ENCODE results near the gene PRICKLE2.
A peak's percentile ranks its signal among the peaks of the same experiment; 100 is the strongest.

PRICKLE2 gene

GRCh38 chr3:64179860-64180259, 45.4 kb downstream of the PRICKLE2 start:
- H3K4me3 ChIP-seq (ENCODE audit: low read depth, low read length) = no peak overlapping the region
- H3K27me3 ChIP-seq (replicated peaks) = no peaks in the 10 kb centered on the region
- no peak for TF ChIP-seq CTCF (IDR thresholded peaks at IDR 0.05; ENCODE audit: low read depth, low read length, missing control alignments)
- DNase-seq = no peak
- no peak overlapping the region for H3K27ac ChIP-seq
- H3K36me3 ChIP-seq (replicated peaks) = no peaks in the 10 kb centered on the region
- in situ Hi-C loops (cut with HindIII; ENCODE audit: low pct_ligation_motif_present, low sequenced_read_pairs) = no loop called here

- no peak for DNase-seq
- no peak for TF ChIP-seq CTCF (IDR thresholded peaks at IDR 0.05; ENCODE audit: low read depth, low read length, missing control alignments)
- H3K4me3 ChIP-seq (ENCODE audit: low read depth, low read length) = no peak overlapping the region
- no peaks in the 10 kb centered on the region for H3K36me3 ChIP-seq (replicated peaks)
- no peaks in the 10 kb centered on the region for H3K27me3 ChIP-seq (replicated peaks)
- H3K27ac ChIP-seq = no peak overlapping the region
- in situ Hi-C loops (cut with HindIII; ENCODE audit: low pct_ligation_motif_present, low sequenced_read_pairs) = no loop called here
Observed at GRCh38 chr3:64179249-64179648, 46.0 kb downstream of the PRICKLE2 start.

- Histone ChIP-seq H3K36me3 (replicated peaks) (no peaks in the 10 kb centered on the region), H3K27me3 (replicated peaks) (no peaks in the 10 kb centered on the region), H3K27ac (no peak overlapping the region), H3K4me3 (ENCODE audit: low read depth, low read length) (no peak overlapping the region)
- no peak for DNase-seq
- no peak for TF ChIP-seq CTCF (IDR thresholded peaks at IDR 0.05; ENCODE audit: low read depth, low read length, missing control alignments)
- in situ Hi-C loops (cut with HindIII; ENCODE audit: low pct_ligation_motif_present, low sequenced_read_pairs) = no loop called here
Observed at GRCh38 chr3:64178419-64178818, 46.8 kb downstream of the PRICKLE2 start.

- DNase-seq = no peak
- H3K27me3 ChIP-seq (replicated peaks) = no peaks in the 10 kb centered on the region
- no peaks in the 10 kb centered on the region for H3K36me3 ChIP-seq (replicated peaks)
- in situ Hi-C loops (cut with HindIII; ENCODE audit: low pct_ligation_motif_present, low sequenced_read_pairs) = no loop called here
- H3K27ac ChIP-seq = peak overlapping the region; percentile 68
- TF ChIP-seq CTCF (IDR thresholded peaks at IDR 0.05; ENCODE audit: low read depth, low read length, missing control alignments) = no peak
- H3K4me3 ChIP-seq (ENCODE audit: low read depth, low read length) = no peak overlapping the region
Observed at GRCh38 chr3:64176461-64176996, 48.7 kb downstream of the PRICKLE2 start.

- TF ChIP-seq CTCF (IDR thresholded peaks at IDR 0.05; ENCODE audit: low read depth, low read length, missing control alignments) = no peak
- Histone ChIP-seq H3K4me3 (ENCODE audit: low read depth, low read length) (no peak overlapping the region), H3K27me3 (replicated peaks) (no peaks in the 10 kb centered on the region), H3K36me3 (replicated peaks) (no peaks in the 10 kb centered on the region), H3K27ac (no peak overlapping the region)
- in situ Hi-C loops (cut with HindIII; ENCODE audit: low pct_ligation_motif_present, low sequenced_read_pairs) = no loop called here
- DNase-seq = no peak
Observed at GRCh38 chr3:64174328-64174727, 50.9 kb downstream of the PRICKLE2 start.

- in situ Hi-C loops (cut with HindIII; ENCODE audit: low pct_ligation_motif_present, low sequenced_read_pairs) = no loop called here
- no peak overlapping the region for H3K27ac ChIP-seq
- no peaks in the 10 kb centered on the region for H3K27me3 ChIP-seq (replicated peaks)
- no peak for TF ChIP-seq CTCF (IDR thresholded peaks at IDR 0.05; ENCODE audit: low read depth, low read length, missing control alignments)
- H3K36me3 ChIP-seq (replicated peaks) = no peaks in the 10 kb centered on the region
- no peak for DNase-seq
- H3K4me3 ChIP-seq (ENCODE audit: low read depth, low read length) = no peak overlapping the region
Observed at GRCh38 chr3:64173563-64173962, 51.7 kb downstream of the PRICKLE2 start.
